HEK293 (cell line): ENCODE results near the gene BMPR1A.

Source experiments
- CTCF ChIA-PET: fragments of 350-600 bp; formaldehyde crosslinking; extraction: SDS; loops from one replicate; lab custom pipeline; 2021; ENCODE audit warnings: antibody characterized with exemption; lab: Yijun Ruan, JAX
- POLR2A ChIA-PET: fragments of 300-600 bp; formaldehyde crosslinking; extraction: SDS; loops from one replicate; lab custom pipeline; 2020; ENCODE audit warnings: antibody characterized with exemption, inconsistent platforms; lab: Yijun Ruan, JAX
- H3K27ac ChIP-seq: fragments of 200-500 bp; sonication (Bioruptor generic); 2 replicates; pipeline ENCODE4 v1.5.1; 2014; ENCODE audit warnings: low read depth, low read length, control low read depth, inconsistent platforms; ENCODE audit errors: extremely low read depth
- H3K36me3 ChIP-seq, 2 experiments: fragments of 200-500 bp in 1 of 2; sonication (Bioruptor generic) in 1 of 2; 1 replicate in 1 of 2; 2 replicates in 1 of 2; pipeline ENCODE4 v1.5.1; 2014 to 2017; ENCODE audit warnings: inconsistent platforms in 2 of 2, low read length in 2 of 2; ENCODE audit not compliant: control insufficient read depth in 2 of 2, insufficient read depth in 1 of 2
- H3K4me1 ChIP-seq: fragments of 200-500 bp; sonication (Bioruptor generic); 2 replicates; pipeline ENCODE4 v1.5.1; 2014; ENCODE audit warnings: mild to moderate bottlenecking, low read length, inconsistent platforms; ENCODE audit not compliant: control insufficient read depth, insufficient read depth
- H3K4me3 ChIP-seq: 2 replicates; pipeline ENCODE4 v1.5.1; 2011; ENCODE audit warnings: low read depth, mild to moderate bottlenecking, control low read depth, low read length, moderate library complexity
- H3K9me3 ChIP-seq: fragments of 200-500 bp; sonication (Bioruptor generic); 2 replicates; pipeline ENCODE4 v1.5.1; 2014; ENCODE audit warnings: low read depth, low read length, inconsistent platforms; ENCODE audit not compliant: control insufficient read depth, insufficient read depth
- GLIS2 ChIP-seq: fragments of 450-650 bp; formaldehyde crosslinking; IDR thresholded peaks from 2 replicates; pipeline ENCODE4 v1.5.1; 2016; ENCODE audit warnings: missing biosample characterization, missing genetic modification characterization
- KLF10 ChIP-seq: fragments of 450-650 bp; IDR thresholded peaks from 2 replicates; pipeline ENCODE4 v1.5.1; 2018; ENCODE audit warnings: missing biosample characterization, mild to moderate bottlenecking, missing genetic modification characterization
- PRDM1 ChIP-seq: fragments of 450-650 bp; formaldehyde crosslinking; IDR thresholded peaks from 2 replicates; pipeline ENCODE4; 2016; ENCODE audit warnings: missing biosample characterization, missing genetic modification characterization
- REST ChIP-seq: fragments of 450-650 bp; formaldehyde crosslinking; IDR thresholded peaks from 2 replicates; pipeline ENCODE4 v1.5.1; 2016; ENCODE audit warnings: missing biosample characterization, missing genetic modification characterization
- SP3 ChIP-seq: fragments of 450-650 bp; formaldehyde crosslinking; IDR thresholded peaks from 2 replicates; pipeline ENCODE4 v1.5.1; 2016; ENCODE audit warnings: missing biosample characterization, missing genetic modification characterization
- SP7 ChIP-seq: fragments of 450-650 bp; formaldehyde crosslinking; IDR thresholded peaks from 2 replicates; pipeline ENCODE4 v1.5.1; 2016; ENCODE audit warnings: missing biosample characterization, missing genetic modification characterization
- WT1 ChIP-seq: fragments of 450-650 bp; formaldehyde crosslinking; IDR thresholded peaks from 2 replicates; pipeline ENCODE4 v1.5.1; 2016; ENCODE audit warnings: missing biosample characterization, missing genetic modification characterization
- ZBTB48 ChIP-seq: fragments of 450-650 bp; formaldehyde crosslinking; IDR thresholded peaks from 2 replicates; pipeline ENCODE4 v1.5.1; 2016; ENCODE audit warnings: missing biosample characterization, missing genetic modification characterization
- ZBTB7A ChIP-seq: fragments of 450-650 bp; formaldehyde crosslinking; IDR thresholded peaks from 2 replicates; pipeline ENCODE4 v1.5.1; 2016; ENCODE audit warnings: low read depth, missing biosample characterization, missing genetic modification characterization
- ZFP37 ChIP-seq: fragments of 450-650 bp; formaldehyde crosslinking; IDR thresholded peaks from 2 replicates; pipeline ENCODE4 v1.5.1; 2016; ENCODE audit warnings: missing biosample characterization, missing genetic modification characterization
- ZNF146 ChIP-seq: fragments of 450-650 bp; formaldehyde crosslinking; IDR thresholded peaks from 2 replicates; pipeline ENCODE4 v1.5.1; 2016; ENCODE audit warnings: missing biosample characterization, missing genetic modification characterization
- ZNF169 ChIP-seq: fragments of 450-650 bp; formaldehyde crosslinking; IDR thresholded peaks from 2 replicates; pipeline ENCODE4 v1.5.1; 2016; ENCODE audit warnings: missing biosample characterization, missing genetic modification characterization
- ZNF214 ChIP-seq: fragments of 450-650 bp; formaldehyde crosslinking; IDR thresholded peaks from 2 replicates; pipeline ENCODE4 v1.5.1; 2017; ENCODE audit warnings: missing biosample characterization, mild to moderate bottlenecking, missing genetic modification characterization, borderline replicate concordance
- ZNF23 ChIP-seq: fragments of 450-650 bp; formaldehyde crosslinking; IDR thresholded peaks from 2 replicates; pipeline ENCODE4 v1.5.1; 2016; ENCODE audit warnings: missing biosample characterization, missing genetic modification characterization, borderline replicate concordance
- ZNF24 ChIP-seq: fragments of 450-650 bp; formaldehyde crosslinking; IDR thresholded peaks from 2 replicates; pipeline ENCODE4 v1.5.1; 2016; ENCODE audit warnings: missing biosample characterization, missing genetic modification characterization
- ZNF548 ChIP-seq: fragments of 450-650 bp; formaldehyde crosslinking; IDR thresholded peaks from 2 replicates; pipeline ENCODE4 v1.5.1; 2016; ENCODE audit warnings: missing biosample characterization, missing genetic modification characterization
- ZNF629 ChIP-seq: fragments of 450-650 bp; formaldehyde crosslinking; IDR thresholded peaks from 2 replicates; pipeline ENCODE4 v1.5.1; 2017; ENCODE audit warnings: missing biosample characterization, missing genetic modification characterization
- ZNF692 ChIP-seq: fragments of 450-650 bp; formaldehyde crosslinking; IDR thresholded peaks from 2 replicates; pipeline ENCODE4 v1.5.1; 2016; ENCODE audit warnings: missing biosample characterization, missing genetic modification characterization
- ZNF707 ChIP-seq: fragments of 450-650 bp; formaldehyde crosslinking; IDR thresholded peaks from 2 replicates; pipeline ENCODE4 v1.5.1; 2016; ENCODE audit warnings: missing biosample characterization, missing genetic modification characterization
- ZNF830 ChIP-seq: fragments of 450-650 bp; IDR thresholded peaks from 2 replicates; pipeline ENCODE4 v1.5.0; 2018; ENCODE audit warnings: missing biosample characterization, missing genetic modification characterization, low read depth, mild to moderate bottlenecking, moderate library complexity
- ZSCAN16 ChIP-seq: fragments of 450-650 bp; formaldehyde crosslinking; IDR thresholded peaks from 2 replicates; pipeline ENCODE4 v1.5.1; 2016; ENCODE audit warnings: missing biosample characterization, missing genetic modification characterization
- TF ChIP-seq, protein P1 (sequence below): fragments of 450-650 bp; IDR thresholded peaks from 2 replicates; pipeline ENCODE4 v1.5.1; 2018; ENCODE audit warnings: missing biosample characterization, mild to moderate bottlenecking, missing genetic modification characterization
- TF ChIP-seq, protein P2 (sequence below): fragments of 450-650 bp; formaldehyde crosslinking; IDR thresholded peaks from 2 replicates; pipeline ENCODE4 v1.5.1; 2016; ENCODE audit warnings: missing biosample characterization, missing genetic modification characterization
- TF ChIP-seq, protein P3 (sequence below): fragments of 450-650 bp; formaldehyde crosslinking; IDR thresholded peaks from 2 replicates; pipeline ENCODE4 v1.5.1; 2016; ENCODE audit warnings: missing biosample characterization, missing genetic modification characterization

Gene BMPR1A

GRCh38 chr10:86758189-86759072, 2.0 kb downstream of the BMPR1A start (continued):
- TF ChIP-seq, protein P1, sequence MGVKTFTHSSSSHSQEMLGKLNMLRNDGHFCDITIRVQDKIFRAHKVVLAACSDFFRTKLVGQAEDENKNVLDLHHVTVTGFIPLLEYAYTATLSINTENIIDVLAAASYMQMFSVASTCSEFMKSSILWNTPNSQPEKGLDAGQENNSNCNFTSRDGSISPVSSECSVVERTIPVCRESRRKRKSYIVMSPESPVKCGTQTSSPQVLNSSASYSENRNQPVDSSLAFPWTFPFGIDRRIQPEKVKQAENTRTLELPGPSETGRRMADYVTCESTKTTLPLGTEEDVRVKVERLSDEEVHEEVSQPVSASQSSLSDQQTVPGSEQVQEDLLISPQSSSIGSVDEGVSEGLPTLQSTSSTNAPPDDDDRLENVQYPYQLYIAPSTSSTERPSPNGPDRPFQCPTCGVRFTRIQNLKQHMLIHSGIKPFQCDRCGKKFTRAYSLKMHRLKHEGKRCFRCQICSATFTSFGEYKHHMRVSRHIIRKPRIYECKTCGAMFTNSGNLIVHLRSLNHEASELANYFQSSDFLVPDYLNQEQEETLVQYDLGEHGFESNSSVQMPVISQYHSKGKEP (tag by site-specific recombination) = no peak
- peak; percentile 76 for TF ChIP-seq ZNF146
- TF ChIP-seq, all 188 proteins: peak for 9

DNA sequence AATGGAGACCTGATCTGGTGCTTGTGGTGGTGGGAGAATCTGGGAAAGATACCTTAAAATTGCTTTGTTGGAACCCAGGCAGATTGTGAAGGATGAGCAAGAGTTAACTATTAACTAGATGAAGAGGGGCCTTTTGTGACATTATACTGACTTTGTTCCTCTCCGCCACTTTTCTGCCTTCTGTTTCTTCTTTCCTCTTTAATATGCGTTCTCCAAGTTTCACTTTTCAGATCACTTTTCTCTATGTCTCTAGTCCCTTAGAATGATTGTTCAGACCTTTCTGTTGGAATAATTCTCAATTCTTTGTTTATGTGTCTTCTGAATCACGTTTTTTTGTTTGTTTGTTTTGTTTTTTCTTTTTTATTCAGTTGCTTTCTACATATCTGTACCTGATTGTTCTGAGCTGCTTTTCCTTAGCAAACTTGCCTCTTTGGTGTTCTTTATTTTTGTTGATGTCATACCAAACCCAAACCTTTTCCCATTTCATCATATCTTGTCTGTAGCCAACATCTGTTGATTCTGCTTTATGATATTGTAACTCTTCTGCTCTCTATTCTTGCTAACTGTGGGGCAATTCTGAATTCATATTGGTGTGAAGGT, 2.8 kb downstream of the BMPR1A start:
- no peak overlapping the region for H3K27ac ChIP-seq
- H3K9me3 ChIP-seq = no peaks in the 10 kb centered on the region
- no peaks in the 10 kb centered on the region; a peak in 1 of 3 replicates for H3K36me3 ChIP-seq
- H3K4me3 ChIP-seq = peak overlapping the region; percentile 14
- POLR2A ChIA-PET = interaction anchor here (0.7 to 2.5 kb wide), 2 partner anchors 47 to 101 kb away, joined by 3 to 8 read pairs; no protein-coding TSS in a partner anchor
- CTCF ChIA-PET = interaction anchor here (0.5 to 0.6 kb wide), 3 partner anchors 15 to 180 kb away, joined by 3 read pairs; no protein-coding TSS in a partner anchor
- H3K4me1 ChIP-seq = peaks cover 3% of the 10 kb centered on the region; the same call in 1 of the 2 replicates
- peak; percentile 96 for TF ChIP-seq PRDM1 (tag by site-specific recombination)
- TF ChIP-seq WT1 = no peak
- no peak for TF ChIP-seq ZNF692 (tag by site-specific recombination)
- peak; percentile 69 for TF ChIP-seq ZNF629 (tag by site-specific recombination)
- no peak for TF ChIP-seq SP7 (tag by site-specific recombination)
- no peak for TF ChIP-seq REST (tag by site-specific recombination)
- no peak for TF ChIP-seq ZNF214
- TF ChIP-seq ZSCAN16 = no peak
- TF ChIP-seq ZFP37 = no peak
- TF ChIP-seq, protein P2, sequence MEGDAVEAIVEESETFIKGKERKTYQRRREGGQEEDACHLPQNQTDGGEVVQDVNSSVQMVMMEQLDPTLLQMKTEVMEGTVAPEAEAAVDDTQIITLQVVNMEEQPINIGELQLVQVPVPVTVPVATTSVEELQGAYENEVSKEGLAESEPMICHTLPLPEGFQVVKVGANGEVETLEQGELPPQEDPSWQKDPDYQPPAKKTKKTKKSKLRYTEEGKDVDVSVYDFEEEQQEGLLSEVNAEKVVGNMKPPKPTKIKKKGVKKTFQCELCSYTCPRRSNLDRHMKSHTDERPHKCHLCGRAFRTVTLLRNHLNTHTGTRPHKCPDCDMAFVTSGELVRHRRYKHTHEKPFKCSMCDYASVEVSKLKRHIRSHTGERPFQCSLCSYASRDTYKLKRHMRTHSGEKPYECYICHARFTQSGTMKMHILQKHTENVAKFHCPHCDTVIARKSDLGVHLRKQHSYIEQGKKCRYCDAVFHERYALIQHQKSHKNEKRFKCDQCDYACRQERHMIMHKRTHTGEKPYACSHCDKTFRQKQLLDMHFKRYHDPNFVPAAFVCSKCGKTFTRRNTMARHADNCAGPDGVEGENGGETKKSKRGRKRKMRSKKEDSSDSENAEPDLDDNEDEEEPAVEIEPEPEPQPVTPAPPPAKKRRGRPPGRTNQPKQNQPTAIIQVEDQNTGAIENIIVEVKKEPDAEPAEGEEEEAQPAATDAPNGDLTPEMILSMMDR (tag by site-specific recombination) = no peak
- no peak for TF ChIP-seq ZNF707 (tag by site-specific recombination)
- TF ChIP-seq ZBTB7A (tag by site-specific recombination) = no peak
- TF ChIP-seq, protein P3, sequence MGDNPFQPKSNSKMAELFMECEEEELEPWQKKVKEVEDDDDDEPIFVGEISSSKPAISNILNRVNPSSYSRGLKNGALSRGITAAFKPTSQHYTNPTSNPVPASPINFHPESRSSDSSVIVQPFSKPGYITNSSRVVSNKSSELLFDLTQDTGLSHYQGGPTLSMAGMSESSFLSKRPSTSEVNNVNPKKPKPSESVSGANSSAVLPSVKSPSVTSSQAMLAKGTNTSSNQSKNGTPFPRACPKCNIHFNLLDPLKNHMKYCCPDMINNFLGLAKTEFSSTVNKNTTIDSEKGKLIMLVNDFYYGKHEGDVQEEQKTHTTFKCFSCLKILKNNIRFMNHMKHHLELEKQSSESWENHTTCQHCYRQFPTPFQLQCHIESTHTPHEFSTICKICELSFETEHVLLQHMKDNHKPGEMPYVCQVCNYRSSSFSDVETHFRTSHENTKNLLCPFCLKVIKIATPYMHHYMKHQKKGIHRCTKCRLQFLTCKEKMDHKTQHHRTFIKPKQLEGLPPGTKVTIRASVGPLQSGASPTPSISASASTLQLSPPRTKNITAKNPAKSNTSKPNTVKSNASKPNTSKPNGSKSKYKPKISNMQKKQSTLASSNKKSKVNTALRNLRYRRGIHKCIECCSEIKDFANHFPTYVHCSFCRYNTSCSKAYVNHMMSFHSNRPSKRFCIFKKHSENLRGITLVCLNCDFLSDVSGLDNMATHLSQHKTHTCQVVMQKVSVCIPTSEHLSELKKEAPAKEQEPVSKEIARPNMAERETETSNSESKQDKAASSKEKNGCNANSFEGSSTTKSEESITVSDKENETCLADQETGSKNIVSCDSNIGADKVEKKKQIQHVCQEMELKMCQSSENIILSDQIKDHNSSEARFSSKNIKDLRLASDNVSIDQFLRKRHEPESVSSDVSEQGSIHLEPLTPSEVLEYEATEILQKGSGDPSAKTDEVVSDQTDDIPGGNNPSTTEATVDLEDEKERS (tag by site-specific recombination) = no peak
- TF ChIP-seq ZNF548 (tag by site-specific recombination) = no peak
- TF ChIP-seq ZNF169 (tag by site-specific recombination) = no peak
- TF ChIP-seq ZBTB48 (tag by site-specific recombination) = no peak
- no peak for TF ChIP-seq SP3
- no peak for TF ChIP-seq ZNF23
- no peak for TF ChIP-seq KLF10 (tag by site-specific recombination)
- no peak for TF ChIP-seq ZNF830 (tag by site-specific recombination)
- no peak for TF ChIP-seq GLIS2
- TF ChIP-seq ZNF24 = no peak
